Kidney glomerular epithelial cell (primary cell): ENCODE data around the gene KLF9.

ENCODE experiments used
- DNase-seq: peaks from one replicate; lab custom pipeline; 2025; lab: John Stamatoyannopoulos, UW

Gene KLF9

GRCh38 chr9:70421272-70422180 lies 7.1 kb upstream of the KLF9 start:
- DNase-seq = peak; percentile 54

- DNase-seq = peak; percentile 67
These were observed 6.2 kb upstream of the KLF9 start for GRCh38 chr9:70420441-70421271.

- peak; percentile 93 for DNase-seq
These were observed 5.3 kb upstream of the KLF9 start for GRCh38 chr9:70419556-70420440.

GRCh38 chr9:70418822-70419555 lies 4.5 kb upstream of the KLF9 start:
- DNase-seq = peak; percentile 99

- no peak for DNase-seq
These were observed 1.0 kb upstream of the KLF9 start for GRCh38 chr9:70415476-70415875.

- no peak for DNase-seq
These were observed 584 bp upstream of the KLF9 start for GRCh38 chr9:70415041-70415440.

- peak; percentile 79 for DNase-seq
These were observed 1.0 kb downstream of the KLF9 start for GRCh38 chr9:70413464-70413798.

GRCh38 chr9:70412832-70413463 lies 1.5 kb downstream of the KLF9 start:
- DNase-seq = peak; percentile 38

GRCh38 chr9:70411930-70412831 lies 2.3 kb downstream of the KLF9 start:
- DNase-seq = peak; percentile 33

GRCh38 chr9:70411121-70411929 lies 3.1 kb downstream of the KLF9 start:
- peak; percentile 29 for DNase-seq

- DNase-seq = peak; percentile 23
These were observed 4.1 kb downstream of the KLF9 start for GRCh38 chr9:70410368-70410767.

- DNase-seq = no peak
These were observed 4.7 kb downstream of the KLF9 start for GRCh38 chr9:70409800-70410199.

- no peak for DNase-seq
These were observed 5.2 kb downstream of the KLF9 start for GRCh38 chr9:70409280-70409679.

- DNase-seq = no peak
These were observed 5.9 kb downstream of the KLF9 start for GRCh38 chr9:70408393-70409040.

- DNase-seq = peak; percentile 69
These were observed 7.4 kb downstream of the KLF9 start for GRCh38 chr9:70407081-70407503.

GRCh38 chr9:70406434-70406862 lies 8.0 kb downstream of the KLF9 start:
- peak; percentile 56 for DNase-seq

- no peak for DNase-seq
These were observed 8.5 kb downstream of the KLF9 start for GRCh38 chr9:70405808-70406433.

- DNase-seq = no peak
These were observed 10.2 kb downstream of the KLF9 start for GRCh38 chr9:70404261-70404660.
